ENCODE data around the gene OR2A12.

GRCh38 chr7:144100607-144101006 is 14.5 kb downstream of the OR2A12 start:
- TF ChIP-seq CTCF (IDR thresholded peaks at IDR 0.05) (no peak), POLR2A (IDR thresholded peaks at IDR 0.05) (no peak)
